GM21723 (cell line): Measurements from ENCODE around the gene OPHN1.
"Not testable (repeated sequence)": the region's sequence is repeated elsewhere in the genome, so short reads cannot be mapped to it uniquely, and the experiment has no call there.

Experiments used
- ATAC-seq: cut with Tn5 transposase; IDR thresholded peaks from one replicate; pipeline ENCODE4 v1.9.1; 2021; ENCODE audit warnings: mild to moderate bottlenecking, moderate library complexity; ENCODE audit not compliant: unreplicated experiment

Gene OPHN1

GRCh38 chrX:68363984-68364383 is 69.3 kb downstream of the OPHN1 start:
- ATAC-seq = no peak

DNA sequence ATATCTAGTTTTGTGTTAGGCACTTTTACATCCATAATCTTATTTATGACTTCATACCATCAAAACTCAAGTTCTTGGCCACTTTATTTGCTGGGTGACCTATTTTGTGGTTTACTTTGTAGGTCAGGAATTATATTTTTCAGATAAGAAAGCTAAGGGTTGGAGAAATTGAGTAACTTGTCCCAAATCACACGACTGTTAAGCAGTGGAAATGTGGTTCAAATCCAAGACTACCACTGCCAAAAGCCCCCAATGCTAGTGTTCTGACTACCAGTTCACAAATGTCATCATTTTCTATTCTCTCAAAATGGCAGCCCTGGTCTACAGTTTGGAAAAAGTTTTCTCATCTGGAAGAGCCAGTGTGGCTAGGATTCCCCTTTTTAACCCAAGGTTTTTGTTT is 74.6 kb downstream of the OPHN1 start:
- ATAC-seq = no peak

GRCh38 chrX:68355629-68355920 is 77.7 kb downstream of the OPHN1 start:
- no peak for ATAC-seq

DNA sequence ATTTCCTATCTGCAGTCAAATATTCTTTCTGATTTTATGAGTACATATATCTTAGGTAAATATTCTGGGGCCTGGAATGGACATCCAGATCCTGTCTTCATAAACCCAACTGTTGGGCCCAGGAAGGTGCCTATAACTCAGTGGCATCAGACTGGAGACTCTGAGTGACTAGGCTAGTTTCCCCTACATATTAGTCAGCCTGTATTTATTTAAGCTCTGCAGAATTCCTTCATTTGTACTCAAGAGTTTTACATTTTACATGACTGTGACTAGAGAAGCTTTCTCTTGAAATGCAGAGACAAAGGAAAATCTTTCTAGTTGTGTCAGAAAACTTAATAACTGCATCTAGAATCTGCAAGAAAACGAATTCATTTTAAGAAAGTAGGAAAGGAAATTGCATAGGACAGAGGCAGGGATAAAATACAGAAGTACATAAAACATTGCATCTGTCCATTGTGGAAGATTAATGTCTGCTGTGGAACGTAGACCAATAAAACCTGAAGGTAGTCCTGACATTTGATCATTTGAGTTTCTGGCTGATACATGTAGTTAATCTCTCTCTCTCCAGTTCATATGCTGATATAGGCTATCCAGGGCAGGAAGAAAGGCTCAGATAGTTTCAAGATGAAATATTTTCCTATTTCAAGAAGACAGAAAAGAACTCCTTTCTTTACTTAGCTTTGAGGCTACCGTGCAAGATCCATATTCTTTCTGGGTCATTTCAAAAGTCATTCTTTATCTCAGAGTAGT is 78.2 kb downstream of the OPHN1 start:
- no peak for ATAC-seq

DNA sequence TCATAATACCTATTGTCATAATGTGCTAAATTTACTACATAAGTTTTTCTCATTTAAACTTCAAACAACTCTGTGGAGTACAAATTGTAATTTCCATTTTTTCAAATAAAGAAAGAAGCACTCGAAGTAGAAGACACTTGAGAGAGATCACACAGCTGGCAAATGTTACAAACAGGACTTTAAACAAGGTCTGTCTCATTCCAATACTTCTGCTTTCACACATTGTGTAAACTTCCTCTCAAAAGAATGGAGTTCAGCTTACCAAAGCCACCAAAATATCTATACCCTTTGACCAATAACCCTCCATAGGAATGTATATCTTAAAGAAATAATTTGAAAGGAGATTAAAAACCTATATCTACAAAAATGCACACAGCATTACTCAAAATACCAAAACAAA is 88.3 kb downstream of the OPHN1 start:
- ATAC-seq = no peak

DNA sequence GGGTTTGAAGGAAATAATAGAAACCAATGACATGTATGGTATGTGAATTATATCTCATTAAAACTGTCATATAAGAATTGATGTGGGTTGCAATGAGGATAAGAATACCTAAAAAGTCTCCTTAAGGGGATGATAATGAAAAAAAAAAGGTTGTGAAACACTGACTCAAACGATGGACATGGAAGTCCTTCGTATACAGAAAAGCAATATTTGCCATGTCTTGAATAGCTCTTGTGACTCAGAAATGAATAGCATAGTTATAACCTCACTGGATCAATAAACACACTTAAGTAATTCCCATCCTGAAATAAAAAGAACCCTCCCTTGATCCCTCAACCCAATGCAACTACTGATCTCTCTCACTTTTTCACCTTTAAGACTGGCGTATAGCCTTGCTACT is 89.7 kb downstream of the OPHN1 start:
- ATAC-seq = no peak

GRCh38 chrX:68332201-68332731 is 101.0 kb downstream of the OPHN1 start:
- no peak for ATAC-seq

DNA sequence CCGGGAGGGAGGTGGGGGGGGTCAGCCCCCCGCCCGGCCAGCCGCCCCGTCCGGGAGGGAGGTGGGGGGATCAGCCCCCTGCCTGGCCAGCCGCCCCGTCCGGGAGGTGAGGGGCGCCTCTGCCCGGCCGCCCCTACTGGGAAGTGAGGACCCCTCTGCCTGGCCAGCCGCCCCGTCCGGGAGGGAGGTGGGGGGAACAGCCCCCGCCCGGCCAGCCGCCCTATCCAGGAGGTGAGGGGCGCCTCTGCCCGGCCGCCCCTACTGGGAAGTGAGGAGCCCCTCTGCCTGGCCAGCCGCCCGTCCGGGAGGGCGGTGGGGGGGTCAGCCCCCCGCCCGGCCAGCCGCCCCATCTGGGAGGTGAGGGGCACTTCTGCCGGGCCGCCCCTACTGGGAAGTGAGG is 106.5 kb downstream of the OPHN1 start:
- ATAC-seq = not testable (repeated sequence)

DNA sequence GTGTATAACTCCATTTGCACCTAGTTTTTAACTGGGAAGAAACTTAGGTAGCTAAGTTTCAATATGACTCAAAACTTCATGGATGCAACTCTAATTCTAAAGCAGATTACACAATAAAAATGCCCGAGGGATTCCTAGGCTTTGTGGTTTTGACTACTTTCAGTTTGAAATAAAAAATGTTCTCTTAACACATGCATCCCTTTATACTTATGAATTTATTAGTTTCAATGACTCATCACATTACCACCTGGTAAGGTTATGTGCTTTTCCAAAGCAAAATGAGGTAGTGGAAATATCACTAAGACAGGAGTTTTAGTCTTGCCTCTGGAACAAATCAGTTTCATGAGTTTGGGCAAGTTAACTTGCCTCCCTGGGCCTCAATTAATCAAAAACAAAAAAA is 125.5 kb downstream of the OPHN1 start:
- ATAC-seq = no peak

GRCh38 chrX:68304602-68305001 is 128.7 kb downstream of the OPHN1 start:
- ATAC-seq = no peak

- no peak for ATAC-seq
These were observed 133.4 kb downstream of the OPHN1 start for GRCh38 chrX:68299898-68300297.

- no peak for ATAC-seq
These were observed 140.8 kb downstream of the OPHN1 start for GRCh38 chrX:68292471-68292870.

DNA sequence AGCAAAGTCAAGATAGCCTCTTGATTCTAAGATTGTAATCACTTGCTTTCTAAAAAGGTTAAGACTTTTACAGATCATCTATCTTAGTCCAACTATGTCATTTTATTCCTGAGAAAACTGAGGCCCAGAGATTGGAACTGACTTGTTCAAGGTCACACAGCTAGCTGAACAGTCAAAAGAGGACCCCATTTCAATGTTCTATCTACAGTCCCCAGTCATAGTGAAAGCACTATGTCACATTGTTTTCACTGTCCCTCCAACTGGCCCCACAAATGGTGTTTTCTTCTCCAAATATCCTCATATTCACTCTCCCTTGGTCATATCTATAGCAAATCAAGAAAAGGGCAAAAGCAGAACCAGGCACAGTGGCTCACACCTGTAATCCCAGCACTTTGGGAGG is 145.2 kb downstream of the OPHN1 start:
- ATAC-seq = no peak

DNA sequence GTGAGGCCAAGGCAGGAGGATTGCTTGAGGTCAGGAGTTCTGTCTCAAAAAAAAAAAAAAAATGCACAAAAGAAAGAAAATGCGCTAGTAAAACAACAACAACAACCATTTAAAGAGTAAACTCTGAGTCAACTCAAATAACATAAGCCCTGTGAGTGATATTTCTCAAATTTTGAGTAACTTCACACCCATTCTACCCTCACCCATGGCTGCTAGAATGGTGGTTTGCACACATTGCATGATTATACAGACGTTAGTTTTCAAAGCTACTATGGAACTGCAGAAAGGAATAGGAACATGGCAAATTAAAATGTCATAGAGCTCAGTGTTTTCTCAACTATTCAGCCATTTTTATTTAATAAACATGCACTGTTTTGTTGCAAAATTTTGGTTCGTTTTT is 145.9 kb downstream of the OPHN1 start:
- no peak for ATAC-seq

GRCh38 chrX:68286980-68287379 is 146.3 kb downstream of the OPHN1 start:
- no peak for ATAC-seq

DNA sequence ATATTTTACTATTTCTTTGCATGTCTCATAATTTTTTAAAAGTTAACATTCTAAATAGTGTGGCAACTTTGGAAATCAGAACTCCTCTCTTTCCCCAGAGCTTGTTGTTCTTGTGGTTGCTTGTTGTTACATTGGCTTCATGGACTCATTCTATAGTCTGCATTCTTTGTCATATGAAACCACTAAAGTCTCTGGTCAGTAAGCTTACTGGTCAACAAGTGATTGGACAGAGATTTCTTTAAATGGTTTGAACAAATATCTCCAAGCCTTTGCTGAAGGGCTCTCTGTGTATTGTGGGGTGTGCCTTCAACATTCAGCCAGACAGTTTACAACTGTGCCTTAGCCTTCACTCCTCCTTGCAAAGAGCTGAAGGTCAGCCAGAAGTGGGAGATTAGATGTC is 147.2 kb downstream of the OPHN1 start:
- ATAC-seq = no peak

- ATAC-seq = no peak
These were observed 148.9 kb downstream of the OPHN1 start for GRCh38 chrX:68284281-68284904.

DNA sequence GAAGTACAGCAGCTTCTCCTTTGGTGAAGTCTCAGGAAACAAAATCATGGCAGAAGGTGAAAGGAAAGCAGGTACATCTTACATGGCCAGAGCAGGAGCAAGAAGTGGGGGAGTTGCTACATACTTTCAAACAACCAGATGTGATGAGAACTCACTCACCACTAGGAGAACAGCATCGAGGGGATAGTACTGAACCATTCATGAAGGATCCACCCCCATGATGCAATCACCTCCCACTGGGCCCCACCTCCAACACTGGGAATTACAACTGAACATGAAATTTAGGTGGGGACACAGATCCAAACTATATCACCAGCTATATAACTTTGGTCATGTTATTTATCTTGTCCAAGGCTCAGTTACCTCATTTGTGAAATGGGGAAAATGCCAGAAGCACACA is 159.4 kb downstream of the OPHN1 start:
- ATAC-seq = no peak

GRCh38 chrX:68264793-68265192 is 168.5 kb downstream of the OPHN1 start:
- not testable (repeated sequence) for ATAC-seq

GRCh38 chrX:68261060-68261672 is 172.1 kb downstream of the OPHN1 start:
- no peak for ATAC-seq

GRCh38 chrX:68256990-68257389 is 176.3 kb downstream of the OPHN1 start:
- ATAC-seq = no peak
